ENCODE measurements around the gene HMGB4. TPM values are rescaled to one million over a fixed set of nuclear protein-coding genes. Genes with fewer than 3 reads are reported as not detected.

Gene HMGB4
- total and polyA plus RNA-seq, 7 donors, result not detected

GRCh38 chr1:33867684-33868083 lies 3.8 kb downstream of the HMGB4 start:
- H3K9me3 ChIP-seq, result peaks cover 0 to 2% (median 0%) of the 10 kb centered on the region in 4 donors
- H3K27ac ChIP-seq, result no peak overlapping the region
- DNase-seq, result no peak
- no peak for TF ChIP-seq POLR2A (IDR thresholded peaks at IDR 0.05)
- TF ChIP-seq CTCF (IDR thresholded peaks at IDR 0.05), result no peak
- TF ChIP-seq POLR2AphosphoS5 (IDR thresholded peaks at IDR 0.05), result no peak
- TF ChIP-seq EP300 (IDR thresholded peaks at IDR 0.05), result no peak
- intact Hi-C loops (cut with DNase I), result no loop called here
- no peaks in the 10 kb centered on the region for H3K27me3 ChIP-seq
- 82% methylated on average over 1 of the region's 1 CpG for WGBS, 2 donors
- H3K36me3 ChIP-seq, result no peaks in the 10 kb centered on the region
- H3K4me1 ChIP-seq, result no peaks in the 10 kb centered on the region
- H3K4me3 ChIP-seq, result no peak overlapping the region

GRCh38 chr1:33872275-33872674 lies 8.4 kb downstream of the HMGB4 start:
- Histone ChIP-seq H3K4me3 (no peak overlapping the region), H3K36me3 (no peaks in the 10 kb centered on the region), H3K27me3 (no peaks in the 10 kb centered on the region), H3K27ac (no peak overlapping the region), H3K9me3 (no peaks in the 10 kb centered on the region), H3K4me1 (no peaks in the 10 kb centered on the region)
- TF ChIP-seq EP300 (IDR thresholded peaks at IDR 0.05) (no peak), CTCF (IDR thresholded peaks at IDR 0.05) (no peak), POLR2A (IDR thresholded peaks at IDR 0.05) (no peak), POLR2AphosphoS5 (IDR thresholded peaks at IDR 0.05) (no peak)
- no peak for DNase-seq
- intact Hi-C loops (cut with DNase I), result no loop called here

- H3K27me3 ChIP-seq, result no peaks in the 10 kb centered on the region
- WGBS, 2 donors, result 77 to 86% methylated on average over 2 of the region's 2 CpGs
- intact Hi-C loops (cut with DNase I), result no loop called here
These were observed 8.8 kb downstream of the HMGB4 start for GRCh38 chr1:33872683-33873082.

GRCh38 chr1:33874636-33875035 lies 10.8 kb downstream of the HMGB4 start:
- Histone ChIP-seq H3K27ac (no peak overlapping the region), H3K4me1 (no peaks in the 10 kb centered on the region), H3K4me3 (no peak overlapping the region), H3K9me3 (no peaks in the 10 kb centered on the region), H3K36me3 (no peaks in the 10 kb centered on the region), H3K27me3 (no peaks in the 10 kb centered on the region)
- DNase-seq, result no peak
- TF ChIP-seq POLR2A (IDR thresholded peaks at IDR 0.05) (no peak), EP300 (IDR thresholded peaks at IDR 0.05) (no peak), POLR2AphosphoS5 (IDR thresholded peaks at IDR 0.05) (no peak), CTCF (IDR thresholded peaks at IDR 0.05) (no peak)
- WGBS, 2 donors, result 87 to 88% methylated on average over 7 of the region's 7 CpGs
- intact Hi-C loops (cut with DNase I), result no loop called here

More at GRCh38 chr1:33872683-33873082, 8.8 kb downstream of the HMGB4 start:
- DNase-seq, result no peak
- Histone ChIP-seq H3K4me3 (no peak overlapping the region), H3K36me3 (no peaks in the 10 kb centered on the region), H3K27ac (no peak overlapping the region), H3K9me3 (no peaks in the 10 kb centered on the region), H3K4me1 (no peaks in the 10 kb centered on the region)
- TF ChIP-seq EP300 (IDR thresholded peaks at IDR 0.05), result no peak
- no peak for TF ChIP-seq POLR2A (IDR thresholded peaks at IDR 0.05)
- TF ChIP-seq POLR2AphosphoS5 (IDR thresholded peaks at IDR 0.05), result no peak
- no peak for TF ChIP-seq CTCF (IDR thresholded peaks at IDR 0.05)

GRCh38 chr1:33875862-33876261 lies 12.0 kb downstream of the HMGB4 start:
- Histone ChIP-seq H3K4me1 (no peaks in the 10 kb centered on the region), H3K27ac (no peak overlapping the region), H3K27me3 (no peaks in the 10 kb centered on the region), H3K36me3 (no peaks in the 10 kb centered on the region), H3K4me3 (no peak overlapping the region), H3K9me3 (no peaks in the 10 kb centered on the region)
- TF ChIP-seq POLR2AphosphoS5 (IDR thresholded peaks at IDR 0.05), result no peak
- no peak for TF ChIP-seq CTCF (IDR thresholded peaks at IDR 0.05)
- no peak for TF ChIP-seq EP300 (IDR thresholded peaks at IDR 0.05)
- TF ChIP-seq POLR2A (IDR thresholded peaks at IDR 0.05), result no peak
- intact Hi-C loops (cut with DNase I), result no loop called here
- no peak for DNase-seq
- WGBS, 2 donors, result 65 to 74% methylated on average over 3 of the region's 3 CpGs
